Caco-2 (cell line): ENCODE measurements around the gene CEP350. TPM values are rescaled to one million over a fixed set of nuclear protein-coding genes. Genes with fewer than 3 reads are reported as not detected.

Experiments used
- BruUV-seq: library from RNA; stranded (reverse); fragments of 400-500 nt; replicated peaks from 2 replicates; lab custom pipeline; 2021; lab: Mats Ljungman, UMichigan
- CTCF ChIA-PET: fragments of 300-600 bp; sonication (Branson Sonifier 250); formaldehyde crosslinking; loops from one replicate; lab custom pipeline; 2022; ENCODE audit warnings: antibody characterized with exemption; lab: Charles Lee
- POLR2A ChIA-PET: fragments of 300-600 bp; sonication (Branson Sonifier 250); formaldehyde crosslinking; loops from one replicate; lab custom pipeline; 2022; ENCODE audit warnings: antibody characterized with exemption; lab: Charles Lee
- DNase-seq, 2 experiments: peaks; one replicate each; pipeline versions ENCODE4 v3.0.0 to v3.0.0-alpha.2; 2020 to 2022
- H3K27me3 ChIP-seq: replicated peaks from 2 replicates; pipeline ENCODE4 v1.6.0; 2011; ENCODE audit warnings: low read length; ENCODE audit not compliant: control insufficient read depth, insufficient read depth
- H3K36me3 ChIP-seq: 2 replicates; pipeline ENCODE4 v1.5.1; 2011; ENCODE audit warnings: low read length; ENCODE audit not compliant: control insufficient read depth, insufficient read depth
- H3K4me1 ChIP-seq: fragments of 250-450 bp; sonication (Bioruptor Pico); 2 replicates; pipeline ENCODE4 v1.5.1; 2020; ENCODE audit warnings: mild to moderate bottlenecking
- H3K4me3 ChIP-seq: 2 replicates; pipeline ENCODE4 v1.5.1; 2011; ENCODE audit warnings: low read depth, mild to moderate bottlenecking, control low read depth, low read length
- H3K9me3 ChIP-seq: fragments of 250-450 bp; sonication (Bioruptor Pico); 2 replicates; pipeline ENCODE4 v1.5.1; 2020; ENCODE audit warnings: mild to moderate bottlenecking, moderate library complexity
- H3K27ac Mint-ChIP-seq: one replicate; pipeline ENCODE4 v1.8.0; 2022; ENCODE audit warnings: mixed read lengths; ENCODE audit not compliant: unreplicated experiment
- H3K27me3 Mint-ChIP-seq: one replicate; pipeline ENCODE4 v1.8.0; 2022; ENCODE audit warnings: mixed read lengths; ENCODE audit not compliant: insufficient read depth, unreplicated experiment
- H3K36me3 Mint-ChIP-seq: one replicate; pipeline ENCODE4 v1.8.0; 2022; ENCODE audit warnings: mild to moderate bottlenecking, mixed read lengths; ENCODE audit not compliant: insufficient read depth, unreplicated experiment
- H3K4me1 Mint-ChIP-seq: one replicate; pipeline ENCODE4 v1.8.0; 2022; ENCODE audit warnings: low read depth, mixed read lengths; ENCODE audit not compliant: unreplicated experiment
- H3K4me3 Mint-ChIP-seq: one replicate; pipeline ENCODE4 v1.8.0; 2022; ENCODE audit warnings: mild to moderate bottlenecking, moderate library complexity, mixed read lengths; ENCODE audit not compliant: unreplicated experiment
- H3K9me3 Mint-ChIP-seq: one replicate; pipeline ENCODE4 v1.8.0; 2022; ENCODE audit warnings: mixed read lengths; ENCODE audit not compliant: unreplicated experiment
- intact Hi-C: fragments of 100-400 bp; cut with micrococcal nuclease; formaldehyde crosslinking; loops from one replicate; pipeline ENCODE4 v1.10.0; 2022; ENCODE audit not compliant: unreplicated experiment
- total RNA-seq: library from RNA; stranded (reverse); gene quantifications from 2 replicates; pipeline ENCODE4 v1.2.3, GENCODE V29; 2022
- TF ChIP-seq, protein P1 (sequence below), 2 experiments: fragments of 200-600 bp in 1 of 2; IDR thresholded peaks; 1 replicate in 1 of 2; 2 replicates in 1 of 2; pipeline versions ENCODE4 v1.5.1 to v1.8.0; 2011 to 2022; ENCODE audit warnings: antibody characterized with exemption in 1 of 2, control low read depth in 1 of 2, inconsistent platforms in 1 of 2, low read depth in 1 of 2, low read length in 1 of 2, mild to moderate bottlenecking in 1 of 2, moderate library complexity in 1 of 2; ENCODE audit not compliant: insufficient read depth in 1 of 2, severe bottlenecking in 1 of 2, unreplicated experiment in 1 of 2

Gene CEP350
- total RNA-seq, 1 experiment from 2014 or later, result 43.5 TPM

DNA sequence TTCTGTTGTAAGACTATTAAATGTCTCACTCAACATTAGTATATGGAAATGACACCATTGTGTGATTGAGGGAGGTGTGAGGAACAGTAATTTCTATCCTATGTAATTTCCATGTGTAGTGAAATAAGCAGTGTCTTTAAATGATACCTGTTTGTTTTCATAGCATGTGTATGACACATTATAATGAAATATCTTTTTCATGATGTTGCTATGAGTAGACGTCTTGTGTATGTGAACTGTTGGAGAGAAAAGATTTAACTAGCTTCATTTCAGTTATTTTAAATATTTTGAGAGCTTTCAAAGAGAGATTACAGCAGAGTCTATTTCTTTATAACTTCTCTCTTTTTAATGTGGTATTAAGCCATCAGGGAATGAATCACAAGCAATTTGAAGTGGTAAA, 128.6 kb downstream of the CEP350 start:
- Histone ChIP-seq H3K9me3 (no peaks in the 10 kb centered on the region), H3K4me3 (no peak overlapping the region), H3K36me3 (no peaks in the 10 kb centered on the region), H3K27me3 (no peaks in the 10 kb centered on the region), H3K4me1 (no peaks in the 10 kb centered on the region)
- DNase-seq, result no peak
- POLR2A ChIA-PET, result no interaction called here
- no TSS peak for BruUV-seq
- CTCF ChIA-PET, result no interaction called here
- H3K27ac Mint-ChIP-seq, result no peak overlapping the region
- H3K9me3 Mint-ChIP-seq, result no peaks in the 10 kb centered on the region
- no peak overlapping the region for H3K4me3 Mint-ChIP-seq
- intact Hi-C loops, result no loop called here
- no peaks in the 10 kb centered on the region for H3K27me3 Mint-ChIP-seq
- TF ChIP-seq, protein P1, sequence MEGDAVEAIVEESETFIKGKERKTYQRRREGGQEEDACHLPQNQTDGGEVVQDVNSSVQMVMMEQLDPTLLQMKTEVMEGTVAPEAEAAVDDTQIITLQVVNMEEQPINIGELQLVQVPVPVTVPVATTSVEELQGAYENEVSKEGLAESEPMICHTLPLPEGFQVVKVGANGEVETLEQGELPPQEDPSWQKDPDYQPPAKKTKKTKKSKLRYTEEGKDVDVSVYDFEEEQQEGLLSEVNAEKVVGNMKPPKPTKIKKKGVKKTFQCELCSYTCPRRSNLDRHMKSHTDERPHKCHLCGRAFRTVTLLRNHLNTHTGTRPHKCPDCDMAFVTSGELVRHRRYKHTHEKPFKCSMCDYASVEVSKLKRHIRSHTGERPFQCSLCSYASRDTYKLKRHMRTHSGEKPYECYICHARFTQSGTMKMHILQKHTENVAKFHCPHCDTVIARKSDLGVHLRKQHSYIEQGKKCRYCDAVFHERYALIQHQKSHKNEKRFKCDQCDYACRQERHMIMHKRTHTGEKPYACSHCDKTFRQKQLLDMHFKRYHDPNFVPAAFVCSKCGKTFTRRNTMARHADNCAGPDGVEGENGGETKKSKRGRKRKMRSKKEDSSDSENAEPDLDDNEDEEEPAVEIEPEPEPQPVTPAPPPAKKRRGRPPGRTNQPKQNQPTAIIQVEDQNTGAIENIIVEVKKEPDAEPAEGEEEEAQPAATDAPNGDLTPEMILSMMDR (IDR thresholded peaks at IDR 0.05; ENCODE audit: insufficient read depth in 1 of 2, low read depth in 1 of 2, low read length in 1 of 2, severe bottlenecking in 1 of 2, unreplicated experiment in 1 of 2), result no peak
- no peaks in the 10 kb centered on the region for H3K4me1 Mint-ChIP-seq
- peaks cover 14% of the 10 kb centered on the region for H3K36me3 Mint-ChIP-seq

DNA sequence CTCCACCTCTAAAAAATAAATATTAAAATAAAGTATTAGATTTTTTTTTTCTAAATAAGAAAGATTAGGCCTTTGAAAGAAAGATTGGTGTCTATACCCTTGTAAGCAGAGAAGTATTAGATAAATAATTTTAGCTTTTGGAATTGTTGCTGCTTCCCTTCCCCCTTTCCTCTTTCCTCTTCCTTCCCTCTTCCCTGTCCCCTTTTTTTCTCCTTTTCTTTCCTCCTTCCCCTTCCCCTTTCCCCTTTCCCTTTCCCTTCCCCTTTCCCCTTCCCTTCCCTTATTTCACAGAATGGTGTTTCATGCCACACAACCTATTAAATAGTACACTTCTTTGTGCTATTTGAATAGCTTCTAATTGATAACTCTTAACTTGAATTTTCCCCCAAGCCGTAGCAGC, 130.3 kb downstream of the CEP350 start:
- POLR2A ChIA-PET, result no interaction called here
- no peaks in the 10 kb centered on the region for H3K4me1 Mint-ChIP-seq
- H3K4me1 ChIP-seq, result no peaks in the 10 kb centered on the region
- no peaks in the 10 kb centered on the region for H3K27me3 Mint-ChIP-seq
- TF ChIP-seq, protein P1 (IDR thresholded peaks at IDR 0.05; ENCODE audit: insufficient read depth in 1 of 2, low read depth in 1 of 2, low read length in 1 of 2, severe bottlenecking in 1 of 2, unreplicated experiment in 1 of 2), result no peak
- intact Hi-C loops, result no loop called here
- no peaks in the 10 kb centered on the region for H3K27me3 ChIP-seq
- no peak for DNase-seq
- H3K9me3 ChIP-seq, result no peaks in the 10 kb centered on the region
- peaks cover 26% of the 10 kb centered on the region for H3K36me3 Mint-ChIP-seq
- H3K9me3 Mint-ChIP-seq, result no peaks in the 10 kb centered on the region
- BruUV-seq, result no TSS peak
- no peaks in the 10 kb centered on the region for H3K36me3 ChIP-seq
- H3K4me3 Mint-ChIP-seq, result no peak overlapping the region
- no peak overlapping the region for H3K4me3 ChIP-seq
- no peak overlapping the region for H3K27ac Mint-ChIP-seq
- CTCF ChIA-PET, result no interaction called here

DNA sequence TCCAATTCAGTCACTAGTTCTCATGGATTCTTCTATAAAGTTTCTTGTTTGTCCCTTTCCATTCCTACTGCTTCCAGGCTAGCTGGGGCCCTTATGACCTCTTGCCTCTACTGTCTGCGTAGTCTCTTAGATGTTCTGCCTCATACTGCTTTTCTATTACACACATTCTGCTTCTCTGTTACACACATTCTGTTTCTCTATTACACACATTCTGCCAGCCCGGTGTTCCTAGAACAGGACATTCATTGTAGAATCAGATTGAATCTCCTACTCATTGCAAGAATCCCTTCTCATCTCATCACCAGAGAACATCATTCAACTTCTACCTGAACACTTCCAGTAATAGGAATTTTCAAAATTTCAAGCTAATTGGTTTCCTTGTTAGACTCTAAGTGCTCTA, 130.7 kb downstream of the CEP350 start:
- no peaks in the 10 kb centered on the region for H3K27me3 Mint-ChIP-seq
- no peaks in the 10 kb centered on the region for H3K4me1 Mint-ChIP-seq
- Histone ChIP-seq H3K27me3 (no peaks in the 10 kb centered on the region), H3K36me3 (no peaks in the 10 kb centered on the region), H3K4me1 (no peaks in the 10 kb centered on the region), H3K4me3 (no peak overlapping the region), H3K9me3 (no peaks in the 10 kb centered on the region)
- CTCF ChIA-PET, result no interaction called here
- intact Hi-C loops, result no loop called here
- TF ChIP-seq, protein P1 (IDR thresholded peaks at IDR 0.05; ENCODE audit: insufficient read depth in 1 of 2, low read depth in 1 of 2, low read length in 1 of 2, severe bottlenecking in 1 of 2, unreplicated experiment in 1 of 2), result no peak
- BruUV-seq, result no TSS peak
- peaks cover 29% of the 10 kb centered on the region for H3K36me3 Mint-ChIP-seq
- no peaks in the 10 kb centered on the region for H3K9me3 Mint-ChIP-seq
- H3K27ac Mint-ChIP-seq, result no peak overlapping the region
- DNase-seq, result no peak
- H3K4me3 Mint-ChIP-seq, result no peak overlapping the region
- POLR2A ChIA-PET, result no interaction called here
